Activated B cell treated with CpG ODN at 0.5 μM for 24 hours (primary cell): ENCODE measurements around the gene CHD3. TPM values are rescaled to one million over a fixed set of nuclear protein-coding genes. Genes with fewer than 3 reads are reported as not detected.

ENCODE experiments used
- ATAC-seq: fragments of 200-7000 bp; cut with Tn5 transposase; one replicate; pipeline ENCODE4 v1.10.0; 2021; ENCODE audit warnings: low read depth, mild to moderate bottlenecking, moderate library complexity
- CTCF ChIA-PET: fragments of 350-600 bp; sonication (Branson Sonifier 250); formaldehyde crosslinking; loops from one replicate; lab custom pipeline; 2021; ENCODE audit warnings: antibody characterized with exemption; lab: Charles Lee
- POLR2A ChIA-PET: fragments of 350-600 bp; sonication (Branson Sonifier 250); formaldehyde crosslinking; loops from one replicate; lab custom pipeline; 2021; ENCODE audit warnings: antibody characterized with exemption; lab: Charles Lee
- DNase-seq: peaks from one replicate; pipeline ENCODE4 v3.0.0; 2022
- H3K27ac Mint-ChIP-seq: one replicate; pipeline ENCODE4 v1.8.0; 2020; ENCODE audit warnings: mixed read lengths
- H3K27me3 Mint-ChIP-seq: one replicate; pipeline ENCODE4 v1.8.0; 2021; ENCODE audit warnings: mixed read lengths
- H3K36me3 Mint-ChIP-seq: one replicate; pipeline ENCODE4 v1.8.0; 2021; ENCODE audit warnings: low read depth, mixed read lengths
- H3K4me1 Mint-ChIP-seq: one replicate; pipeline ENCODE4 v1.8.0; 2021; ENCODE audit warnings: mixed read lengths
- H3K4me3 Mint-ChIP-seq: one replicate; pipeline ENCODE4 v1.8.0; 2020; ENCODE audit warnings: mild to moderate bottlenecking, mixed read lengths
- H3K9me3 Mint-ChIP-seq: one replicate; pipeline ENCODE4 v1.8.0; 2020; ENCODE audit warnings: mixed read lengths
- CTCF ChIP-seq: fragments of 200-600 bp; IDR thresholded peaks from one replicate; pipeline ENCODE4 v1.8.0; 2022; ENCODE audit warnings: antibody characterized with exemption, mild to moderate bottlenecking
- intact Hi-C: fragments of 100-400 bp; cut with micrococcal nuclease; formaldehyde crosslinking; loops from one replicate; pipeline ENCODE4 v1.15.1; 2024
- total RNA-seq: library from RNA; stranded (reverse); gene quantifications from 2 replicates; pipeline ENCODE4 v1.2.3, GENCODE V29; 2022

The CHD3 gene
- total RNA-seq, 1 donor from 2014 or later: 109 TPM

GRCh38 chr17:7909089-7909488 lies 20.5 kb downstream of the CHD3 start:
- peaks cover 4% of the 10 kb centered on the region for H3K4me1 Mint-ChIP-seq
- peaks cover 76% of the 10 kb centered on the region for H3K36me3 Mint-ChIP-seq
- ChIA-PET CTCF (no interaction called here), POLR2A (no interaction called here)
- intact Hi-C loops: loop anchor here (2.0 kb wide), 1 partner anchor 138 kb away; no protein-coding TSS in a partner anchor
- no peaks in the 10 kb centered on the region for H3K27me3 Mint-ChIP-seq
- H3K4me3 Mint-ChIP-seq: no peak overlapping the region
- H3K27ac Mint-ChIP-seq: no peak overlapping the region
- DNase-seq (no peak), ATAC-seq (no peak)
- no peaks in the 10 kb centered on the region for H3K9me3 Mint-ChIP-seq
- TF ChIP-seq CTCF: no peak

- Mint-ChIP-seq H3K36me3 (peaks cover 64% of the 10 kb centered on the region), H3K4me3 (no peak overlapping the region), H3K4me1 (peaks cover 10% of the 10 kb centered on the region), H3K9me3 (no peaks in the 10 kb centered on the region), H3K27me3 (no peaks in the 10 kb centered on the region), H3K27ac (no peak overlapping the region)
- no peak for TF ChIP-seq CTCF
- intact Hi-C loops: loop anchor here (1.0 kb wide), 1 partner anchor 12 kb away; no protein-coding TSS in a partner anchor
- ATAC-seq: no peak
- CTCF ChIA-PET: interaction anchor here (2.0 to 4.8 kb wide), 2 partner anchors 78 to 148 kb away, joined by 5 to 90 read pairs; no protein-coding TSS in a partner anchor
- DNase-seq: no peak
- POLR2A ChIA-PET: no interaction called here
Observed at GRCh38 chr17:7910281-7910680, 21.7 kb downstream of the CHD3 start.

GRCh38 chr17:7910711-7911110 lies 22.1 kb downstream of the CHD3 start:
- H3K36me3 Mint-ChIP-seq: peaks cover 60% of the 10 kb centered on the region
- no peak overlapping the region for H3K27ac Mint-ChIP-seq
- TF ChIP-seq CTCF: no peak
- H3K27me3 Mint-ChIP-seq: no peaks in the 10 kb centered on the region
- peaks cover 14% of the 10 kb centered on the region for H3K4me1 Mint-ChIP-seq
- ChIA-PET POLR2A (no interaction called here), CTCF (interaction anchor here (2.0 to 4.8 kb wide), 2 partner anchors 78 to 147 kb away, joined by 5 to 90 read pairs; no protein-coding TSS in a partner anchor)
- no peak overlapping the region for H3K4me3 Mint-ChIP-seq
- no peak for ATAC-seq
- H3K9me3 Mint-ChIP-seq: no peaks in the 10 kb centered on the region
- intact Hi-C loops: loop anchor here (1.0 kb wide), 1 partner anchor 12 kb away; no protein-coding TSS in a partner anchor
- DNase-seq: no peak

GRCh38 chr17:7911116-7911515 lies 22.5 kb downstream of the CHD3 start:
- no peak for DNase-seq
- Mint-ChIP-seq H3K9me3 (no peaks in the 10 kb centered on the region), H3K27ac (no peak overlapping the region), H3K4me3 (no peak overlapping the region), H3K27me3 (no peaks in the 10 kb centered on the region), H3K36me3 (peaks cover 56% of the 10 kb centered on the region), H3K4me1 (peaks cover 14% of the 10 kb centered on the region)
- ChIA-PET POLR2A (interaction anchor here (2.6 kb wide), 1 partner anchor 20 kb away, joined by 13 read pairs; the partner anchor contains the start of genes CNTROB and TRAPPC1), CTCF (interaction anchor here (2.0 to 4.8 kb wide), 2 partner anchors 77 to 147 kb away, joined by 5 to 90 read pairs; no protein-coding TSS in a partner anchor)
- no peak for TF ChIP-seq CTCF
- no peak for ATAC-seq
- intact Hi-C loops: no loop called here

- no peaks in the 10 kb centered on the region for H3K9me3 Mint-ChIP-seq
- H3K27ac Mint-ChIP-seq: peak overlapping the region; percentile 56
- H3K4me3 Mint-ChIP-seq: no peak overlapping the region
- intact Hi-C loops: loop anchor here (1.0 to 2.0 kb wide), 6 partner anchors 26 to 170 kb away; no protein-coding TSS in a partner anchor
- peak; percentile 40 for ATAC-seq
- DNase-seq: no peak
- no peak for TF ChIP-seq CTCF
- POLR2A ChIA-PET: interaction anchor here (0.6 to 2.6 kb wide), 8 partner anchors 18 to 1006 kb away, joined by 3 to 13 read pairs (median 4); partner anchors contain the start of genes CNTROB, KDM6B and TRAPPC1
- peaks cover 23% of the 10 kb centered on the region for H3K4me1 Mint-ChIP-seq
- H3K36me3 Mint-ChIP-seq: peaks cover 36% of the 10 kb centered on the region
- CTCF ChIA-PET: interaction anchor here (0.7 to 4.8 kb wide), 11 partner anchors 20 to 147 kb away, joined by 3 to 90 read pairs (median 4); no protein-coding TSS in a partner anchor
- no peaks in the 10 kb centered on the region for H3K27me3 Mint-ChIP-seq
Observed at GRCh38 chr17:7912927-7913524, 24.4 kb downstream of the CHD3 start.
